ENCODE data around the gene ERGIC1. TPM values are rescaled to one million over a fixed set of nuclear protein-coding genes. Genes with fewer than 3 reads are reported as not detected.

The ERGIC1 gene
- total and polyA plus RNA-seq, 10 of the 15 experiments (the other 5 are each of a cell fraction or from before 2014, with no cell fraction given), result 8.8 to 104 (median 76.3) TPM

- TF ChIP-seq SPI1 (IDR thresholded peaks at IDR 0.05; ENCODE audit: borderline replicate concordance, insufficient read depth, low read depth, low read length) (peak; percentile 77), CHD1 (IDR thresholded peaks at IDR 0.05; ENCODE audit: low read depth, low read length) (no peak), SRF (IDR thresholded peaks at IDR 0.05; ENCODE audit: low read depth in 2 of 2, low read length in 2 of 2) (peak in 1 of 2 experiments; percentile 26; a peak in 1 of 4 replicates), ZNF384 (IDR thresholded peaks at IDR 0.05; ENCODE audit: borderline replicate concordance, low read depth, low read length) (no peak), BCL3 (IDR thresholded peaks at IDR 0.05; ENCODE audit: borderline replicate concordance, insufficient read depth, low read depth, low read length, poor library complexity, severe bottlenecking) (peak; percentile 54), ATF2 (IDR thresholded peaks at IDR 0.05; ENCODE audit: low read length) (peak; percentile 51; the same call in 1 of the 2 replicates), FOXM1 (IDR thresholded peaks at IDR 0.05; ENCODE audit: low read depth, low read length) (peak; percentile 51; the same call in 1 of the 2 replicates), SREBF2 (IDR thresholded peaks at IDR 0.05; ENCODE audit: low read length) (no peak), MLLT1 (IDR thresholded peaks at IDR 0.05) (no peak), CBX5 (IDR thresholded peaks at IDR 0.05; ENCODE audit: low read depth) (peak; percentile 92), RUNX3 (IDR thresholded peaks at IDR 0.05; ENCODE audit: low read length) (peak; percentile 36), ETV6 (conservative IDR thresholded peaks at IDR 0.05 in 1 of 2, IDR thresholded peaks at IDR 0.05 in 1 of 2; ENCODE audit: borderline replicate concordance in 1 of 2, low read depth in 1 of 2) (0 out of 4 replicates have a peak, but pooled peaks of 1 of the 2 experiments have one; percentile 28), SMAD5 (IDR thresholded peaks at IDR 0.05; ENCODE audit: low read depth) (no peak), PAX5 (IDR thresholded peaks at IDR 0.05; ENCODE audit: borderline replicate concordance, low read depth, low read length) (no peak)
These were observed 40.2 kb upstream of the ERGIC1 start (continued) for GRCh38 chr5:172793577-172794488.
